Mesothelial cell of epicardium (in vitro differentiated cells): Measurements from ENCODE around the gene ZFAND4. TPM values are rescaled to one million over a fixed set of nuclear protein-coding genes. Genes with fewer than 3 reads are reported as not detected.
"Not testable (repeated sequence)": the region's sequence is repeated elsewhere in the genome, so short reads cannot be mapped to it uniquely, and the experiment has no call there.

Source experiments
- DNase-seq, 2 experiments: peaks; one replicate each; pipeline ENCODE4 v3.0.0; 2021; ENCODE audit warnings: low spot score in 2 of 2; ENCODE audit not compliant: unreplicated experiment in 2 of 2
- H3K27ac Mint-ChIP-seq: 2 replicates; pipeline ENCODE4 v1.8.0; 2021; ENCODE audit warnings: mixed read lengths
- H3K27me3 Mint-ChIP-seq: 2 replicates; pipeline ENCODE4 v1.8.0; 2021; ENCODE audit warnings: low read depth, mixed read lengths
- H3K36me3 Mint-ChIP-seq: 2 replicates; pipeline ENCODE4 v1.8.0; 2021; ENCODE audit warnings: mixed read lengths
- H3K4me1 Mint-ChIP-seq: 2 replicates; pipeline ENCODE4 v1.8.0; 2021; ENCODE audit warnings: mixed read lengths
- H3K4me3 Mint-ChIP-seq: 2 replicates; pipeline ENCODE4 v1.8.0; 2021; ENCODE audit warnings: mild to moderate bottlenecking, moderate library complexity, mixed read lengths
- H3K9me3 Mint-ChIP-seq: 2 replicates; pipeline ENCODE4 v1.8.0; 2021; ENCODE audit warnings: mixed read lengths
- total RNA-seq: library from RNA; stranded (reverse); gene quantifications from 3 replicates; pipeline ENCODE4 v1.2.1, GENCODE V29; 2021
- TF ChIP-seq, protein P1 (sequence below): fragments of 200-600 bp; sonication (generic); IDR thresholded peaks from one replicate; pipeline ENCODE4 v1.5.0; 2021; ENCODE audit warnings: antibody characterized with exemption; ENCODE audit not compliant: unreplicated experiment

The ZFAND4 gene
- total RNA-seq, 1 donor from 2014 or later: 20.2 TPM

DNA sequence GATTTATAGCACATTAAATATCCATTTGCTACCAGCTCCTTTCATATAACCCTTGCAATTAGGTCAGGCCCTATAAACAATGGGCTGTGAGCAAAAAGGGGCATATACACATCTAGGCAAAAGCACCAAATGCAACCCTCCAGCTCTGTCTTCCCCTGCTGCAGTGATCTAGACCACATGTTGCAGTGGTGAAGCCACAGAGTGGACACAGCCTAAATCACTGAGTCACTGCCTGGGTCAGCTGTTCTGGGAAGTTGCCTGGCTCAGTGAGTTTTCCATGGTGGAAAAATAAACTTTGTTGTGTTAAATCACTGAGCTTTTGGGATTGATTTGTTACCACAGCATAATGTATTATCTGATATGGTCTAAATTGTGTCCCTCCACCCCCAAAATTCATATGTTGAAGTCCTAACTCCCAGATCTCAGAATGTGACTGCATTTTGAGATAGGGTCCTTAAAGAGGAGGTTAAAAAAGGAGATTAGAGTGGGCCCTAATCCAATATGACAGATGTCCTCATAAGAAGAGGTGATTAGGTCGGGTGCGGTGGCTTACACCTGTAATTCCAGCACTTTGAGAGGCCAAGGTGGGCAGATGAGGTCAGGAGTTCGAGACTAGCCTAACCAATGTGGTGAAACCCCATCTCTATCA, 70.4 kb downstream of the ZFAND4 start:
- Mint-ChIP-seq H3K27ac (no peak overlapping the region), H3K4me3 (no peak overlapping the region), H3K4me1 (no peaks in the 10 kb centered on the region), H3K27me3 (no peaks in the 10 kb centered on the region), H3K36me3 (peaks cover 1% of the 10 kb centered on the region), H3K9me3 (peaks cover 6% of the 10 kb centered on the region)
- no peak for DNase-seq
- TF ChIP-seq, protein P1, sequence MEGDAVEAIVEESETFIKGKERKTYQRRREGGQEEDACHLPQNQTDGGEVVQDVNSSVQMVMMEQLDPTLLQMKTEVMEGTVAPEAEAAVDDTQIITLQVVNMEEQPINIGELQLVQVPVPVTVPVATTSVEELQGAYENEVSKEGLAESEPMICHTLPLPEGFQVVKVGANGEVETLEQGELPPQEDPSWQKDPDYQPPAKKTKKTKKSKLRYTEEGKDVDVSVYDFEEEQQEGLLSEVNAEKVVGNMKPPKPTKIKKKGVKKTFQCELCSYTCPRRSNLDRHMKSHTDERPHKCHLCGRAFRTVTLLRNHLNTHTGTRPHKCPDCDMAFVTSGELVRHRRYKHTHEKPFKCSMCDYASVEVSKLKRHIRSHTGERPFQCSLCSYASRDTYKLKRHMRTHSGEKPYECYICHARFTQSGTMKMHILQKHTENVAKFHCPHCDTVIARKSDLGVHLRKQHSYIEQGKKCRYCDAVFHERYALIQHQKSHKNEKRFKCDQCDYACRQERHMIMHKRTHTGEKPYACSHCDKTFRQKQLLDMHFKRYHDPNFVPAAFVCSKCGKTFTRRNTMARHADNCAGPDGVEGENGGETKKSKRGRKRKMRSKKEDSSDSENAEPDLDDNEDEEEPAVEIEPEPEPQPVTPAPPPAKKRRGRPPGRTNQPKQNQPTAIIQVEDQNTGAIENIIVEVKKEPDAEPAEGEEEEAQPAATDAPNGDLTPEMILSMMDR: no peak

DNA sequence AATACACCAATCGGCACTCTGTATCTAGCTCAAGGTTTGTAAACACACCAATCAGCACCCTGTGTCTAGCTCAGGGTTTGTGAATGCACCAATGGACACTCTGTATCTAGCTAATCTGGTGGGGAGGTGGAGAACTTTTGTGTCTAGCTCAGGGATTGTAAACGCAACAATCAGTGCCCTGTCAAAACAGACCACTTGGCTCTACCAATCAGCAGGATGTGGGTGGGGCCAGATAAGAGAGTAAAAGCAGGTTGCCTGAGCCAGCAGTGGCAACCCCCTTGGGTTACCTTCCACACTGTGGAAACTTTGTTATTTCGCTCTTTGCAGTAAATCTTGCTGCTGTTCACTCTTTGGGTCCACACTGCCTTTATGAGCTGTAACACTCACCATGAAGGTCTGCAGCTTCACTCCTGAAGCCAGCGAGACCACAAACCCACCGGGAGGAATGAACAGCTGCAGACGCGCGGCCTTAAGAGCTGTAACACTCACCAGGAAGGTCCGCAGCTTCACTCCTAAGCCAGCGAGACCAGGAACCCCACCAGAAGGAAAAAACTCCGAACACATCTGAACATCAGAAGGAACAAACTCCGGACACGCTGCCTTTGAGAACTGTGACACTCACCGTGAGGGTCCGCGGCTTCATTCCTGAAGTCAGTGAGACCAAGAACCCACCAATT, 71.2 kb downstream of the ZFAND4 start:
- not testable (repeated sequence) for DNase-seq, H3K4me3 Mint-ChIP-seq, H3K4me1 Mint-ChIP-seq, H3K27ac Mint-ChIP-seq, H3K36me3 Mint-ChIP-seq, H3K9me3 Mint-ChIP-seq, H3K27me3 Mint-ChIP-seq

DNA sequence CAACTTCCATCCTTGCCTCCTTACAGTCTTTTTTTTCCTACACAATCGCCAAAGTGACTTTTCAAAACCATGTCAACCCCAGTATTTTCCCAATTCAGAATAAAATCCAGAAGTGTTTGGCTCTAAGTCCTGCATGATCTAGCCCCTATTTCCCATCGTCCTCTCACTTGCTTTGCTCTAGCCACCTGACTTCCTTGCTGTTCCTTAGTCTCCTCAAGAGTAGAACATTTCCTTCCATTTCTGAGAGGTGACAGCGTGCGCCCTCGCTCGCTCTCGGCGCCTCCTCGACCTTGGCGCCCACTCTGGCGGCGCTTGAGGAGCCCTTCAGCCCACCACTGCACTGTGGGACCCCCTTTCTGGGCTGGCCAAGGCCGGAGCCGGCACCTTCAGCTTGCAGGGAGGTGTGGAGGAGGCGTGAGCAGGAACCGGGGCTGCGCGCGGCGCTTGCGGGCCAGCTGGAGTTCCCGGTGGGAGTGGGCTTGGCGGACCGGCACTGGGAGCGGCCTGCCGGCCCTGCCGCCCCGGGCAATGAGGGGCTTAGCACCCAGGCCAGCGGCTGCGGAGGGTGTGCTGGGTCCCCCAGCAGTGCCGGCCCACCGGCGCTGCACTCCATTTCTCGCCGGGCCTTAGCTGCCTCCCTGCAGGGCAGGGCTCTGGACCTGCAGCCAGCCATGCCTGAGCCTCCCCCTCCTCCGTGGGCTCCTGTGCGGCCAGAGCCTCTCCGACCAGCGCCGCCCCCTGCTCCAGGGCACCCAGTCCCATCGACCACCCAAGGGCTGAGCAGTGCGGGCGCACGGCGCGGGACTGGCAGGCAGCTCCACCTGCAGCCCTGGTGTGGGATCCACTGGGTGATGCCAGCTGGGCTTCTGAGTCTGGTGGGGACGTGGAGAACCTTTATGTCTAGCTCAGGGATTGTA, 72.0 kb downstream of the ZFAND4 start:
- not testable (repeated sequence) for H3K27ac Mint-ChIP-seq, H3K36me3 Mint-ChIP-seq, H3K4me1 Mint-ChIP-seq, H3K27me3 Mint-ChIP-seq, DNase-seq, H3K9me3 Mint-ChIP-seq, H3K4me3 Mint-ChIP-seq

DNA sequence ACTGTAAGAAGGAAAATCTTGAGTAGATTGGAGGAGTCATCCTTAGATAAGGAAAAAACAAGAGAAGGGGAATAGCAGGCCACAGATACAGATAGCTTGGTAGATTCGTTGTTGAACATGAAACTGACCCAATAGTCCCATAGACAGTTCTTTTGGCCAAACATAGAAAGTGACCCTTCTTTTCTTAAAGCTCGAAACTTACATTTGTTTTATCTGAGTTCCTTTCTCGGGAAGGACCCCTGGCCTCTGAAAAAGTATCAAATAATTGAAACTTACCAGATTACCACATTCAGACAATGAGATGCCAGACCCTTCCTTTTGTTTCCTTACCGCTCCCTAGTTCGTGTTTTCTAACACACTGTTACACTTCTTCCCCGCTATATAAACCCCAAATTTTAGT, 72.9 kb downstream of the ZFAND4 start:
- no peak overlapping the region for H3K27ac Mint-ChIP-seq
- TF ChIP-seq, protein P1: no peak
- DNase-seq: no peak
- H3K4me3 Mint-ChIP-seq: no peak overlapping the region
- no peaks in the 10 kb centered on the region for H3K27me3 Mint-ChIP-seq
- no peaks in the 10 kb centered on the region for H3K36me3 Mint-ChIP-seq
- peaks cover 6% of the 10 kb centered on the region for H3K9me3 Mint-ChIP-seq
- peaks cover 5% of the 10 kb centered on the region for H3K4me1 Mint-ChIP-seq

DNA sequence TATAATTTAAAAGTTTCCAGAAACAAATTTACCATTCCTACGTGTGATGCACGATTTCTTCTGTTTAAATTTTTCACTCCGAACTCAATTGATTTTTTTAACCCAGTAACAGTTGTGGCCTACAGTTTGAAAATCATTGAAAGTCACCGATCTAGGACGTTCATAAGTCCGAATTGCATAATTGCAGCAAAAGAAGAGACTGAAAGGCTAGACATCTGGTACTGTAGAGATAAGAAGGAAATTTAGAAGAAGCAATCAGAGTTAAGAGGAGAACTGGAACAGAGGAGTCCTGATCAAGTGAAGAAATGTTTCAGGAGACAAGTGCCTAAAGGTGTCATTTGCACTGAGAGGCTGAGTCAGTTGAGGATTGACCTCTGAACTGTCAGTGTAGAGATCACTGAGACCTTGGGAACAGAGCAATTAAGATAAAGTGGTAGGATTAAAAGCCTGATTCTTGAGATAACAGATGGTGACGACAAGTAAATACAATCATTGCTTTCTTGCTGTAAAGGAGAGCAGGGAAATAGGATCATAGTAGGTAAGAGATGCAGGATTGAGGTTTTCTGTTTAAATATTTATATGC, 73.5 kb downstream of the ZFAND4 start:
- DNase-seq: no peak
- H3K9me3 Mint-ChIP-seq: peaks cover 6% of the 10 kb centered on the region
- TF ChIP-seq, protein P1: no peak
- no peak overlapping the region for H3K4me3 Mint-ChIP-seq
- H3K27ac Mint-ChIP-seq: no peak overlapping the region
- no peaks in the 10 kb centered on the region for H3K27me3 Mint-ChIP-seq
- H3K4me1 Mint-ChIP-seq: peaks cover 6% of the 10 kb centered on the region
- H3K36me3 Mint-ChIP-seq: no peaks in the 10 kb centered on the region

DNA sequence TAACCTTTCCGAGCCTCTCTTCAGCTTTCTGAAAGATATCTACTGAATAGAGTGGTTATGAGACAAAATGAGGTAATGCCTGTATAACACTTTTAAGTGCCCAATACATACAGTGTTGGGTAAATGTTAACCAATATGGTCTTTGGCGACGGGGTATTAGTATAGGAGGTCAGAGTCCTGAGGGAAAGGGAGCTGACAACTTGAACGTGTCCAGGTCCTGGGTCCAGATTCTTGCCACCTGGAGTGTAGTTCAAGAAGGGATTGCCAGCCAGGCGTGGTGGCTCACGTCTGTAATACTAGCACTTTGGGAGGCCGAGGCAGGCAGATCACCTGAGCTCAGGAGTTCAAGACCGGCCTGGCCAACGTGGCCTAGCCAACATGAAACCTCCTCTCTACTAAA, 76.0 kb downstream of the ZFAND4 start:
- Mint-ChIP-seq H3K27ac (no peak overlapping the region), H3K9me3 (peaks cover 6% of the 10 kb centered on the region), H3K4me1 (peaks cover 14% of the 10 kb centered on the region), H3K36me3 (no peaks in the 10 kb centered on the region), H3K4me3 (no peak overlapping the region), H3K27me3 (no peaks in the 10 kb centered on the region)
- TF ChIP-seq, protein P1: no peak
- DNase-seq: no peak
